ENCODE results near the gene HSF4.

HSF4 gene

GRCh38 chr16:67183284-67183626, 18.7 kb downstream of the HSF4 start:
- Histone ChIP-seq H2BK120ac (ENCODE audit: low read depth, low read length) (no peak overlapping the region), H2BK5ac (ENCODE audit: low read depth, low read length, poor library complexity, severe bottlenecking) (no peak overlapping the region), H2BK15ac (ENCODE audit: low read depth, poor library complexity, severe bottlenecking) (peak overlapping the region; percentile 8), H2BK12ac (ENCODE audit: low read length in 2 of 2) (no peak overlapping the region), H3K4me1 (ENCODE audit: control insufficient read depth, insufficient read depth, low read depth, low read length) (peaks cover 35% of the 10 kb centered on the region), H4K91ac (ENCODE audit: low read length) (no peak overlapping the region), H3K36me3 (ENCODE audit: control insufficient read depth in 1 of 2, insufficient read depth in 2 of 2, low read depth in 1 of 2, low read length in 2 of 2) (peaks cover 0 to 15% of the 10 kb centered on the region in 2 experiments), H3K9ac (ENCODE audit: low read length) (peak overlapping the region; percentile 89), H3K4me3 (ENCODE audit: insufficient read depth in 1 of 2, low read depth in 1 of 2, low read length in 2 of 2) (peak overlapping the region; percentile 50 to 82), H3K4me2 (ENCODE audit: low read length, poor library complexity, severe bottlenecking) (peak overlapping the region; percentile 64), H3K9me3 (ENCODE audit: control insufficient read depth, low read length) (no peaks in the 10 kb centered on the region), H3K27ac (ENCODE audit: low read length, poor library complexity, severe bottlenecking) (no peak overlapping the region), H3K79me1 (replicated peaks; ENCODE audit: low read length, poor library complexity, severe bottlenecking) (peaks cover 24% of the 10 kb centered on the region), H3K4ac (ENCODE audit: low read depth in 1 of 2, low read length in 2 of 2) (peak overlapping the region in 1 of 2 experiments; percentile 19), H3K18ac (ENCODE audit: low read depth in 1 of 2, low read length in 2 of 2) (no peak overlapping the region), H3K23ac (ENCODE audit: low read length in 2 of 2) (no peak overlapping the region), H3K27me3 (ENCODE audit: control insufficient read depth in 1 of 2, insufficient read depth in 1 of 2, low read length in 2 of 2) (no peaks in the 10 kb centered on the region), H2AK5ac (ENCODE audit: low read length, severe bottlenecking) (no peak overlapping the region), H3K14ac (ENCODE audit: low read length in 2 of 2) (no peak overlapping the region), H2AFZ (ENCODE audit: low read depth, low read length) (no peak overlapping the region), H4K8ac (ENCODE audit: low read length) (no peak overlapping the region)
- DNase-seq = no peak
- WGBS = 4% methylated on average over 11 of the region's 11 CpGs

- H3K18ac ChIP-seq (ENCODE audit: low read depth in 1 of 2, low read length in 2 of 2) = peak within 1 kb of the TSS; percentile 94 to 97
- peak within 1 kb of the TSS; percentile 97 for H2BK15ac ChIP-seq (ENCODE audit: low read depth, poor library complexity, severe bottlenecking)
- H4K8ac ChIP-seq (ENCODE audit: low read length) = peak within 1 kb of the TSS; percentile 95
- under 1% methylated on average over 74 of the region's 77 CpGs for WGBS
- H2BK120ac ChIP-seq (ENCODE audit: low read depth, low read length) = peak within 1 kb of the TSS; percentile 78
- H2BK5ac ChIP-seq (ENCODE audit: low read depth, low read length, poor library complexity, severe bottlenecking) = peak within 1 kb of the TSS; percentile 74
- H3K27ac ChIP-seq (ENCODE audit: low read length, poor library complexity, severe bottlenecking) = no peak within 1 kb of the TSS
- peak within 1 kb of the TSS; percentile 99 for H3K4me2 ChIP-seq (ENCODE audit: low read length, poor library complexity, severe bottlenecking)
- H2AK5ac ChIP-seq (ENCODE audit: low read length, severe bottlenecking) = no peak within 1 kb of the TSS
- H3K36me3 ChIP-seq (ENCODE audit: control insufficient read depth in 1 of 2, insufficient read depth in 2 of 2, low read depth in 1 of 2, low read length in 2 of 2) = peaks cover 0 to 15% of the 10 kb centered on the region in 2 experiments
- H3K4ac ChIP-seq (ENCODE audit: low read depth in 1 of 2, low read length in 2 of 2) = peak within 1 kb of the TSS; percentile 75 to 92
- H3K27me3 ChIP-seq (ENCODE audit: control insufficient read depth in 1 of 2, insufficient read depth in 1 of 2, low read length in 2 of 2) = no peaks in the 10 kb centered on the region
- peaks cover 31% of the 10 kb centered on the region for H3K4me1 ChIP-seq (ENCODE audit: control insufficient read depth, insufficient read depth, low read depth, low read length)
- peak within 1 kb of the TSS in 1 of 2 experiments; percentile 91 for H3K14ac ChIP-seq (ENCODE audit: low read length in 2 of 2)
- H3K9ac ChIP-seq (ENCODE audit: low read length) = peak within 1 kb of the TSS; percentile 89
- peak within 1 kb of the TSS in 1 of 2 experiments; percentile 80 for H2BK12ac ChIP-seq (ENCODE audit: low read length in 2 of 2)
- peak within 1 kb of the TSS; percentile 97 for H4K91ac ChIP-seq (ENCODE audit: low read length)
- peaks cover 24% of the 10 kb centered on the region for H3K79me1 ChIP-seq (replicated peaks; ENCODE audit: low read length, poor library complexity, severe bottlenecking)
- H3K4me3 ChIP-seq (ENCODE audit: insufficient read depth in 1 of 2, low read depth in 1 of 2, low read length in 2 of 2) = peak within 1 kb of the TSS; percentile 82 to 89
- peak within 1 kb of the TSS in 1 of 2 experiments; percentile 2 for H3K23ac ChIP-seq (ENCODE audit: low read length in 2 of 2)
- DNase-seq = peak; percentile 99
- H3K9me3 ChIP-seq (ENCODE audit: control insufficient read depth, low read length) = no peaks in the 10 kb centered on the region
- peak within 1 kb of the TSS; percentile 83 for H2AFZ ChIP-seq (ENCODE audit: low read depth, low read length)
These were observed 19.3 kb downstream of the HSF4 start, which contains the start of gene MATCAP1 for GRCh38 chr16:67183627-67184452. Gene MATCAP1 (minus strand): TSS chr16:67183963. CDS start chr16:67180610, 3,353 bp downstream.

GRCh38 chr16:67184453-67184994, 20.0 kb downstream of the HSF4 start:
- H2BK15ac ChIP-seq (ENCODE audit: low read depth, poor library complexity, severe bottlenecking) = no peak overlapping the region

More at GRCh38 chr16:67184453-67184994, 20.0 kb downstream of the HSF4 start:
- Histone ChIP-seq H2AK5ac (ENCODE audit: low read length, severe bottlenecking) (no peak overlapping the region), H3K4me3 (ENCODE audit: insufficient read depth in 1 of 2, low read depth in 1 of 2, low read length in 2 of 2) (peak overlapping the region; percentile 82 to 89), H4K8ac (ENCODE audit: low read length) (no peak overlapping the region), H3K9me3 (ENCODE audit: control insufficient read depth, low read length) (no peaks in the 10 kb centered on the region), H3K23ac (ENCODE audit: low read length in 2 of 2) (peak overlapping the region in 1 of 2 experiments; percentile 2), H3K79me1 (replicated peaks; ENCODE audit: low read length, poor library complexity, severe bottlenecking) (peaks cover 21% of the 10 kb centered on the region), H3K27me3 (ENCODE audit: control insufficient read depth in 1 of 2, insufficient read depth in 1 of 2, low read length in 2 of 2) (no peaks in the 10 kb centered on the region), H3K18ac (ENCODE audit: low read depth in 1 of 2, low read length in 2 of 2) (peak overlapping the region in 1 of 2 experiments; percentile 54), H3K4ac (ENCODE audit: low read depth in 1 of 2, low read length in 2 of 2) (no peak overlapping the region), H2BK5ac (ENCODE audit: low read depth, low read length, poor library complexity, severe bottlenecking) (no peak overlapping the region), H2BK12ac (ENCODE audit: low read length in 2 of 2) (no peak overlapping the region), H4K91ac (ENCODE audit: low read length) (peak overlapping the region; percentile 10), H2BK120ac (ENCODE audit: low read depth, low read length) (no peak overlapping the region), H3K4me1 (ENCODE audit: control insufficient read depth, insufficient read depth, low read depth, low read length) (peaks cover 29% of the 10 kb centered on the region), H3K14ac (ENCODE audit: low read length in 2 of 2) (peak overlapping the region in 1 of 2 experiments; percentile 38), H3K9ac (ENCODE audit: low read length) (peak overlapping the region; percentile 89), H2AFZ (ENCODE audit: low read depth, low read length) (peak overlapping the region; percentile 83), H3K27ac (ENCODE audit: low read length, poor library complexity, severe bottlenecking) (no peak overlapping the region), H3K4me2 (ENCODE audit: low read length, poor library complexity, severe bottlenecking) (peak overlapping the region; percentile 99), H3K36me3 (ENCODE audit: control insufficient read depth in 1 of 2, insufficient read depth in 2 of 2, low read depth in 1 of 2, low read length in 2 of 2) (peaks cover 0 to 12% of the 10 kb centered on the region in 2 experiments)
- 16% methylated on average over 42 of the region's 59 CpGs for WGBS
- DNase-seq = no peak

Data from mesenchymal stem cell (in vitro differentiated cells and primary cell).